ENCODE measurements around the gene GPR45. TPM values are rescaled to one million over a fixed set of nuclear protein-coding genes. Genes with fewer than 3 reads are reported as not detected.

The GPR45 gene
- total and polyA plus RNA-seq, 2 experiments from 2014 or later, result 0.21 to 0.26 TPM

DNA sequence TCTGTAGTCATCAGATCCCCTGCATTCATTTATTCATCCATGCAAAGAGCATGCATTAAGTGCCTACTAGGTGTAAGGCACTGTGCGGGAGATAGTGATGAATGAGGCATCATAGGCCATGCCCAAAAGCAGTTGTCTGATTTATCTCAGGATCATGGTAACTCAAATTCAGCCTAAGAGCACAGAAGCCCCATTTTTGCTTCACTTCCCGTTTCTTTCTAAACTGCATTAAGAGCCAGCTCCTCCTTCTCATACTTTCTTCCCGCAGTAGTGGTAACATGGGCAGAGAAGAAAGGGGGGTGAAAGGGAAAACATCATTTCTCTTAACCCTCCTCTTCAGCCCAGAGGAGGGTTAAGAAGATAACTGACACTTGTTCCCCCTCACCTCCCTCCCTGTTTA, 2.9 kb downstream of the GPR45 start:
- Mint-ChIP-seq H3K36me3 (ENCODE audit: low read depth) (peaks cover 2% of the 10 kb centered on the region; the same call in 1 of the 3 replicates), H3K4me1 (peaks cover 4% of the 10 kb centered on the region), H3K4me3 (no peak overlapping the region), H3K27ac (no peak overlapping the region), H3K9me3 (no peaks in the 10 kb centered on the region; the same call in 1 of the 3 replicates), H3K27me3 (ENCODE audit: insufficient read depth, low read depth, poor library complexity) (peaks cover 8% of the 10 kb centered on the region)
- Histone ChIP-seq H3K4me2 (no peak overlapping the region), H4K20me1 (replicated peaks; ENCODE audit: insufficient read depth) (no peaks in the 10 kb centered on the region), H3K36me3 (ENCODE audit: insufficient read depth) (no peaks in the 10 kb centered on the region), H3K4me1 (ENCODE audit: insufficient read depth) (no peaks in the 10 kb centered on the region), H2AFZ (0 out of 2 replicates have a peak overlapping the region, but pooled peaks have one; percentile 86), H3F3A (replicated peaks; ENCODE audit: low read depth) (no peaks in the 10 kb centered on the region), H3K79me2 (replicated peaks; ENCODE audit: insufficient read depth) (no peaks in the 10 kb centered on the region), H3K9me2 (ENCODE audit: insufficient read depth) (no peaks in the 10 kb centered on the region), H3K4me3 (no peak overlapping the region), H3K27ac (ENCODE audit: low read depth) (no peak overlapping the region), H3K27me3 (ENCODE audit: insufficient read depth) (no peaks in the 10 kb centered on the region)
- ATAC-seq, result no peak
- TF ChIP-seq POLR2AphosphoS5 (IDR thresholded peaks at IDR 0.05; ENCODE audit: low read depth), result no peak
- TF ChIP-seq, protein P1, sequence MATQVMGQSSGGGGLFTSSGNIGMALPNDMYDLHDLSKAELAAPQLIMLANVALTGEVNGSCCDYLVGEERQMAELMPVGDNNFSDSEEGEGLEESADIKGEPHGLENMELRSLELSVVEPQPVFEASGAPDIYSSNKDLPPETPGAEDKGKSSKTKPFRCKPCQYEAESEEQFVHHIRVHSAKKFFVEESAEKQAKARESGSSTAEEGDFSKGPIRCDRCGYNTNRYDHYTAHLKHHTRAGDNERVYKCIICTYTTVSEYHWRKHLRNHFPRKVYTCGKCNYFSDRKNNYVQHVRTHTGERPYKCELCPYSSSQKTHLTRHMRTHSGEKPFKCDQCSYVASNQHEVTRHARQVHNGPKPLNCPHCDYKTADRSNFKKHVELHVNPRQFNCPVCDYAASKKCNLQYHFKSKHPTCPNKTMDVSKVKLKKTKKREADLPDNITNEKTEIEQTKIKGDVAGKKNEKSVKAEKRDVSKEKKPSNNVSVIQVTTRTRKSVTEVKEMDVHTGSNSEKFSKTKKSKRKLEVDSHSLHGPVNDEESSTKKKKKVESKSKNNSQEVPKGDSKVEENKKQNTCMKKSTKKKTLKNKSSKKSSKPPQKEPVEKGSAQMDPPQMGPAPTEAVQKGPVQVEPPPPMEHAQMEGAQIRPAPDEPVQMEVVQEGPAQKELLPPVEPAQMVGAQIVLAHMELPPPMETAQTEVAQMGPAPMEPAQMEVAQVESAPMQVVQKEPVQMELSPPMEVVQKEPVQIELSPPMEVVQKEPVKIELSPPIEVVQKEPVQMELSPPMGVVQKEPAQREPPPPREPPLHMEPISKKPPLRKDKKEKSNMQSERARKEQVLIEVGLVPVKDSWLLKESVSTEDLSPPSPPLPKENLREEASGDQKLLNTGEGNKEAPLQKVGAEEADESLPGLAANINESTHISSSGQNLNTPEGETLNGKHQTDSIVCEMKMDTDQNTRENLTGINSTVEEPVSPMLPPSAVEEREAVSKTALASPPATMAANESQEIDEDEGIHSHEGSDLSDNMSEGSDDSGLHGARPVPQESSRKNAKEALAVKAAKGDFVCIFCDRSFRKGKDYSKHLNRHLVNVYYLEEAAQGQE (IDR thresholded peaks at IDR 0.05; ENCODE audit: unreplicated experiment), result no peak
- TF ChIP-seq EZH2 (IDR thresholded peaks at IDR 0.05; ENCODE audit: low read depth, unreplicated experiment), result no peak
- TF ChIP-seq, protein P2, sequence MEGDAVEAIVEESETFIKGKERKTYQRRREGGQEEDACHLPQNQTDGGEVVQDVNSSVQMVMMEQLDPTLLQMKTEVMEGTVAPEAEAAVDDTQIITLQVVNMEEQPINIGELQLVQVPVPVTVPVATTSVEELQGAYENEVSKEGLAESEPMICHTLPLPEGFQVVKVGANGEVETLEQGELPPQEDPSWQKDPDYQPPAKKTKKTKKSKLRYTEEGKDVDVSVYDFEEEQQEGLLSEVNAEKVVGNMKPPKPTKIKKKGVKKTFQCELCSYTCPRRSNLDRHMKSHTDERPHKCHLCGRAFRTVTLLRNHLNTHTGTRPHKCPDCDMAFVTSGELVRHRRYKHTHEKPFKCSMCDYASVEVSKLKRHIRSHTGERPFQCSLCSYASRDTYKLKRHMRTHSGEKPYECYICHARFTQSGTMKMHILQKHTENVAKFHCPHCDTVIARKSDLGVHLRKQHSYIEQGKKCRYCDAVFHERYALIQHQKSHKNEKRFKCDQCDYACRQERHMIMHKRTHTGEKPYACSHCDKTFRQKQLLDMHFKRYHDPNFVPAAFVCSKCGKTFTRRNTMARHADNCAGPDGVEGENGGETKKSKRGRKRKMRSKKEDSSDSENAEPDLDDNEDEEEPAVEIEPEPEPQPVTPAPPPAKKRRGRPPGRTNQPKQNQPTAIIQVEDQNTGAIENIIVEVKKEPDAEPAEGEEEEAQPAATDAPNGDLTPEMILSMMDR (conservative IDR thresholded peaks at IDR 0.05; ENCODE audit: low read depth in 2 of 2), result no peak
- TF ChIP-seq CREB1 (CRISPR knock-in tag; IDR thresholded peaks at IDR 0.05; ENCODE audit: low read depth), result no peak
- TF ChIP-seq ZNF331 (CRISPR knock-in tag; IDR thresholded peaks at IDR 0.05; ENCODE audit: low read depth), result no peak
- no peak for TF ChIP-seq ETS1 (IDR thresholded peaks at IDR 0.05)
- no peak for TF ChIP-seq NANOG (IDR thresholded peaks at IDR 0.05; ENCODE audit: borderline replicate concordance)
- TF ChIP-seq ZNF114 (CRISPR knock-in tag; IDR thresholded peaks at IDR 0.05), result no peak
- DNase-seq (ENCODE audit: low spot score), result no peak

All from GM23338 (cell line).